GM12864 (cell line): ENCODE results near the gene NR1I3.

Experiments
- DNase-seq: peaks from one replicate; pipeline ENCODE4 v3.0.0-alpha.2; 2011; ENCODE audit warnings: low read depth
- H3K4me3 ChIP-seq: 2 replicates; pipeline ENCODE4 v1.5.1; 2011; ENCODE audit warnings: mild to moderate bottlenecking, low read depth, low read length, control low read depth
- CTCF ChIP-seq: IDR thresholded peaks from 2 replicates; pipeline ENCODE4 v1.5.1; 2011; ENCODE audit warnings: low read depth, mild to moderate bottlenecking, moderate library complexity, low read length, control low read depth, inconsistent platforms; ENCODE audit errors: missing control alignments

NR1I3 gene

GRCh38 chr1:161223805-161224694, 14.0 kb downstream of the NR1I3 start:
- no peak overlapping the region for H3K4me3 ChIP-seq

GRCh38 chr1:161222175-161223019, 15.6 kb downstream of the NR1I3 start:
- no peak for DNase-seq
- H3K4me3 ChIP-seq = no peak overlapping the region
- no peak for TF ChIP-seq CTCF

More at GRCh38 chr1:161223805-161224694, 14.0 kb downstream of the NR1I3 start:
- no peak for DNase-seq
- TF ChIP-seq CTCF = no peak

- no peak overlapping the region for H3K4me3 ChIP-seq
- no peak for TF ChIP-seq CTCF
- DNase-seq = no peak
Measured at GRCh38 chr1:161220002-161220401, 18.0 kb downstream of the NR1I3 start.

GRCh38 chr1:161219078-161219892, 18.7 kb downstream of the NR1I3 start:
- DNase-seq = no peak
- TF ChIP-seq CTCF = no peak
- H3K4me3 ChIP-seq = no peak overlapping the region

- DNase-seq = no peak
- TF ChIP-seq CTCF = no peak
- H3K4me3 ChIP-seq = no peak overlapping the region
Measured at GRCh38 chr1:161218301-161219077, 19.5 kb downstream of the NR1I3 start.

- DNase-seq = no peak
- H3K4me3 ChIP-seq = no peak overlapping the region
- TF ChIP-seq CTCF = no peak
Measured at GRCh38 chr1:161217831-161218230, 20.2 kb downstream of the NR1I3 start.
